CD4-positive, alpha-beta T cell treated with Interleukin-4 for 4 hours (primary cell): ENCODE measurements around the gene CDK4.

Source experiments
- DNase-seq: peaks from one replicate; pipeline ENCODE4 v3.0.0-alpha.2; 2020

Gene CDK4

DNA sequence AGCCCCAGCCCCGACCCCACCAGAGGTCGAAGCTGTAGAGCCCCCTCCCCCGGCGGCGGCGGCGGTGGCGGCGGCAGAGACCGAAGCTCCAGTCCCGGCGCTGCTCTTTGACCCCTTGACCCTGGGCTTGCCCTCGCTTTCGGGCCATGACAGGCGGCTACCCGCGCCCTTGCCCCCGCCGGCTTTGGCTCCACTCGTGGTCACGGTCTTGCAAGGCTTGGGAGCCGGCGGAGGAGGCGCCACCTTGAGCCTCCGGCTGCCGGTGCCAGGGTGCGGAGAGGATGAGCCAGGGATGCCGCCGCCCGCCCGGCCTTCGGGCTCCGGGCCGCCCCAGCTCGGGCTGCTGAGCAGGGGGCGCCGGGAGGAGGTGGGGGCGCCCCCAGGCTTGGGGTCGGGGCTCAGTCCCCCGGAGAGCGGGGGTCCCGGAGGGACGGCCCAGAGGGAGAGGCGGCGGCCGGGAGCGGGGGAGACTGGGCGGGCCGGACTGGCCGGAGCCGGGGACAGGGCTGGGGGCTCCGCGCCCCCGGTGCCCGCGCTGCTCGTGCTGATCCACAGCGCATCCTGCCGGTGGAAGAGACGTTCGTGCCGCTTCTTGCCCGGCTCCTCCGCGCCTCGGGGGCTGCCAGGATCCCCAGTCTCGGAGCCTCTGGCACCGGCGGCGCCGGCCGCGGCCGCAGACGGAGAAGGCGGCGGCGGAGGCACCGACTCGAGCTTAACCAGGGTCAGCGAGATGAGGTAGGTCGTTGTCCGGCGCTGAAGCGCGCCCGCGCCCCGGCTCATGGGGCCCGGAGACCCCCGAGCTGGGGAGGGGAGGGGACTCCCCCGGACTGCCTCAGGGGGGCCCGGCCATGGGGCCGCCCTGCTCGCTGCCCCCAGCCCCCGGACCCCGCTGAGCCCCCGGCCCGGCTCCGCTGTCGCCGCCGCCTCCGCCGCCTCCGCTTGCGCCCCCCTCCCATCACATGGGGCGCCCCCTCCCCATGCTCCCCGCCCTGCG lies 14.3 kb downstream of the CDK4 start:
- no peak for DNase-seq

DNA sequence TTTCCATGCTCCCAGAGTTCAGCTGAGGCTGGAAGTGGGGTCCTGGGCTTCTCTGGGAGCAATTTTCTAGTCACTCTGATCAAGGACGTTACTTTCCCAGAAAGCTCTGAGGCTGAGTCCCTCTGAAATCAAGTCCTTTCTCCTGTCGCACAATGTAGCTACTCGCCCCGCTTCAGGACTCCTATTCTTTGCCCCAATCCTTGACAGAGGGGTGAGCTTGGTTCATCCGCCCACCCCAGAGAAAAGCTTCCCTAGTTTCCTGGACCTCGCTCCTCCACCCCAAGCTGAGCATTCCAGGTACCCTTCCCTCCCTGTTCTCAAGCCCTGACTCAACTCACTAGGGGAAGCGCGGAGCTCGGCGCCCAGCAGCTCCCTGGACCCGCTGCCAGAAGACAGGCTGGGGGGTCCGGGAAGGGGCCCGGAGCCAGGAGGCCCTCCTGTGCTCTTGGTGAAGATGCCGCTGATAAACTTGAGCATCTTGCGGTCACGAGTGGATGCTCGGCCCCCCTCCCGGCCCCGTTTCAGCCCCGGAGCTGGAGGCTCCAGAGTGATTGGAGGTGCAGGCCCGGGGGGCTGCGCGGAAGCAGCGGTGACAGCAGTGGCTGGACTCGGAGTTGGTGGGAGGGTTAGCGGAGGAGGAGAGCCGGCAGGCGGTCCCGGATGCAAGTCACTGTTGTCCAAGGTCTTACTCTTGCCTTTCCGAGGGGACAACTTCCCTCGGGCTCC lies 15.2 kb downstream of the CDK4 start:
- no peak for DNase-seq

DNA sequence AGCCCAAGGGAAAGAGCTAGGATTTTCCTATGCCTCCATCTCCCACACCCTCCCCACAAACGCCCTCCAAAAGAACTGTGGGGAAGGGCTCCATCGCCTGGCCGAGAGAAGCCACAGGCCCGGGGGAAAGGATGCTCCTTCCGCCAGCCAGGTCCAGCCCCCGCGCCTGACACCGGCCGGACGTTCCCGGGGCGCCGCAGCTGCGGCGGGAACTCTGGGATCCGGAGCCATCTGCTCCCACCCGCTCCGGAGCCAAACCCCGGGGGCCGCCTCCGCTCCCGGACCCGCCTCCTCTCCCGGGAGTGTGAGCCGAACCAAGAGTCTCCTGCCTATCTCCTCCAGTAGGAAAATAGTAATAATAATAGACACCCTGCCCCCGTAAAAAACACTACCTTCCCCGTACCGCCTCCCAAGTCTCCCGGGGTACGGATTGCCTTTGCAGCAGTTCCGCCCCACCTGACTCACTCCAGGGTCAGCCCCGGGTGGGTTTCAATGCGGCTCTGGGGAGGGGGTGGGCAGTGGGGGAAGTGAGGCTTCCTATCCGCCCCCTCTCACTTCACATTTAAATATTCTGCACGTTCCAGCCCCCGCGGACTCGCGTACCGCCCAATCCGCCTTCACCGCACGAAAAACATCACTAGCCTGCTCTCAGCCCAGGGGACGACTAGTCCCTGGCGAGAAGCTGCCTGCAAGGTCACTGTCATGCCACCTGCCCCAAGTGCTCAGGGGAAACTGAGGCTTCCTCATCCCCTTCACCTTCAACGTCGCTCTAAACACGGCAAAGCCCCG lies 16.0 kb downstream of the CDK4 start:
- no peak for DNase-seq

DNA sequence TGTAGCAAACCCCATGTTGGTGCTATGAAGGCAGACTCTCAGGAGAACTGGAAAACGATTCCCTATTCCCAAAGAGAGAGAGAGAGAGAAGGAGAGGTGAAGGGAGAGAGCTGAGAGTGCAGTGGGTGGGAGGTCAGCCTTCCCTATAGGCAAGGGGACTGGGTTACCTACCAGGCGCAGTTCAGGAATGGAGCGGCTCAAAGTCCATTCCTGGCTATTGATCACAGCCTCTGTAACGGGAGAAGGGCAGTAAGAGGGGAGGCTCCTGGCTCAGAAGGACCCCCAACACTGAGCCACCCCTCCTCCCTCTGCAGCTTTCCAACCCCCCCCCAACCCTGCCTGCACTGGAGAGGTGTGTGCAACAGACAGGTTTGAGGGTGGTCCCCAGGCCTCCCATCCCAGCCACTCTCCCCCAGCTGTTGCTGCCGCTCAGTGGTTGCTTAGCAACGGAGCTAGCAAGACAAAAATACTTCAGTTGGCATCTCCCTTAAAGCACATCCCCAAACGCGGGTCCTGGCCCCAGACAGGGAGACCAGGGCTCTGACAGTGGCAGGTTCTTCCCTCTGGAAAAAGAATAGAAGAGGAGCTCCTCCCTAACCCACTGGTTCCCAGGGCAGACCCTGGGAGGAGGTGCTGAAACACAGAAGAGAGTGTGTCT lies 16.8 kb downstream of the CDK4 start:
- no peak for DNase-seq

DNA sequence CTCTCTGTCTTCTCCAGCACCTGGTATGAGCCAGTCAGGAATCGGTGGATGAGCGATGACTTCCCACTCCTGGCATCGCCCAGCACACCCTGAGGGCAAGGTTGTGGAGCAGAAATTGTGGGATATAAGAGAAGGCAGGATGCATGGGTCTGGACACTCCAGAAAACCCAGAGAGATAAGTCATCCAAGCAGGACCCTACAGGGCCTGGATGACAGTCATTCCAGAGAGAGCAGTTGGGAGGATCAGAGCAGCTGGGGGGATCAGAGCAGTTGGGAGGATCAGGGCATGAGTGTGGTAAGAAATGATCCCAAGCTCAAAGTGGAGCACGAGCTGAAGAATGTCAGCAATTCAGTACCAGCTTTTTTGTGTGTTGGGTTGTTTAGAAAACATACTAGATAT lies 17.5 kb downstream of the CDK4 start:
- DNase-seq: no peak

DNA sequence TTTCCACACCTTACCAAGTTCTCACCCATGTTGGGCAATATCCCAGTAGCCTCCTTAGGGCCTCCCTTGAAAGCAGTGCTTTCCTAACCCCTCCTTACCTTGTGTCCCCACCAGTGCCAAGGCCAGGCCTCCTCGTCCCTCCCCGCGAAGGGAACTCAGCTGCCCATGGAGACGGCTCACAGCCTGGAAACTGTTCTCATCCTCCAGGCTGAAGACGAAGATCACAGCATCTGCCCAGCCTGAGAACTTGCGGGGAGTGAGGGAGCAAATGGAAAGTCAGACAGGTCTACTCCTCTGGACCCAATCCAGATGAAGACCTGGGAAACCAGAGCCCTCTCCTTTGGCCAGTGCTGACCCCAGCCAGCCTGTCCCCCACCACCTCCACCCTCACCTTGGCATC lies 18.2 kb downstream of the CDK4 start:
- no peak for DNase-seq

DNA sequence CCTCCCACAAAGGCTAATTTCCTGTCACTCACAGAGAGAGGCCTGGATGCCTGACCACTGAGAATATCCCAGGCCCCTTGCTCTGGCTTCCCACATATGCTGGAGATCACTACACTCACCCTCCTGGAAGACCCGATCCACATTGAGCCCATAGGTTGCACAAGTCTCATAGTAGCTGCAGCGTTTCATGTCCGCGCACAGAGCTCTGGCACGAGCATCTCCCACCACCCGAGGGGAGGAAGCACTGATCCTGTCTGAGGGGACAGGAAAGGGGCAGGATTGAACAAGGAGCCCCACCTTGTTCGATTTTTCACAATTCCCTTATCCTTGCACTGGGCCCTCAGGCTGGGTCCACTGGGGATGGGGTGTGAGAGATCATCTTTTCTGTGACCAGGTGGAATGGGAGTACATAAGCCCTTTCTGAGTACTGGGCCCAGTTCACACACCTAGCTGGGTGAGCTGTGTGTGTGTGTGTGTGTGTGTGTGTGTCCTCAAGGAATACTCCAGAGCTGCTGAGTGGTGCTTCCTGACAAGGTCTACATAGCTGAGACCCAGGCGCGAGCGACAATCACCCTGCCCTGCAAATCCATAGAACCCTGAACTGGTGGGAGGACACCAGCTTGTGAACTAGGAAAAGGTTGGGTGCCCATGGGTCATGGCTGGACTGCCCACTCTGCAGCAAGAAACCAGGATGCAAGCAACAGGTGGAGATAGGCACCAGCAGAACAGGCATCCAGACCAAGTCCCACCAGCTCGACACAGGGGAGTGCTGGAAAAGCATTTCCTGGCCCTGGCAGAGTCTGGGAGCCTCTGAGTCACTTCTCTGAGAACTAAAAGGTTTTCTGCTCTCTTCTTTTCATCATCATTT lies 19.1 kb downstream of the CDK4 start:
- DNase-seq: no peak

DNA sequence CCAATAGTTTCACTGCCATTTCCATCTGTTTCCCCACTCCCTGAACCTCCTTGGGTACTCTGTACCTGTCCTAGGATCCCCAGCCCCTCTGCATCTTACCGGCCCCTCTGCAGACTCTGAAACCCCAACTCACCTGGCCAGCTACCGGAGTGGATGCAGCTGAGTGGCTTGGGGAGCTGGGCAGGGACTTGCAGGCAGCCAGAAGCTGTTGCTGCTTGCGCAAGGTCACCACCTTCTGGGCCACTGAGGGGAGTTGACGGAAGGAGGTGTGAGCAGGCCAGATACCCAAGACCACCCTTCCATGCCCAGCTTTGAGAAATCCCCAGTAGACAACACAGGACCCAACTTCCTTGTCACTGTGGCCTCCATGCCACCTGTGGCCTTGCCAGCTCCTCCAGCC lies 19.8 kb downstream of the CDK4 start:
- DNase-seq: no peak

DNA sequence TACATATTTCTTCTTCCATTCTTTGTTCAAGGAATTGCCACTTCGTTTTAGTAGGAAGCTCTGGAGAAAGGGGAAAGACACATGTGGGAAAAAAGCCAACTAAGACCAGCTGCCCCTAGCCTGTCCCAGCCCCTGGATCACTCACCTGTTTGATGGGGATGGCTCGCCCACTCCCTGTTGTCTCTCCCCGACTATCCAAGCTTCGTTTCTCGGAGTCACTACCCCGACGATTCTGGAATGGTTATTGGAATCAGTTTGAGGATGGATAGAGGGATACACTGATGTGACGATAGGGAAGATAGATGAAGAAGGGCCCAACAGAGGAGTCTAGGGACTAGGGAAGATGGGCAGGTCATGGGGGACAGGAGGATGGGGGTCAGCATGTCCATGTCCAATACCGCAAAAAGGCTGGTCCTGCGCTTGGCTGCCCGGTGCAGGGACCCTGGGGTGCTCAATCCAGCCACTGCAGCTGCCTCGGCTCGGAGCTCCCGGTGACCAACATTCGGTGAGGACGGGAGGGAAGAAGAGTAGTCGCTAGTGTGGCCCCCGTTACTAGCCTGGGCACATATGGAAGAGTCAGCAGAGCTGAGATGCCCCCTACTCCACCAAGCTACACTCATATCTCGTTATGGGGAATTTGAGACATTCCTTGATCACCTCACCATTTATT lies 20.6 kb downstream of the CDK4 start:
- no peak for DNase-seq

DNA sequence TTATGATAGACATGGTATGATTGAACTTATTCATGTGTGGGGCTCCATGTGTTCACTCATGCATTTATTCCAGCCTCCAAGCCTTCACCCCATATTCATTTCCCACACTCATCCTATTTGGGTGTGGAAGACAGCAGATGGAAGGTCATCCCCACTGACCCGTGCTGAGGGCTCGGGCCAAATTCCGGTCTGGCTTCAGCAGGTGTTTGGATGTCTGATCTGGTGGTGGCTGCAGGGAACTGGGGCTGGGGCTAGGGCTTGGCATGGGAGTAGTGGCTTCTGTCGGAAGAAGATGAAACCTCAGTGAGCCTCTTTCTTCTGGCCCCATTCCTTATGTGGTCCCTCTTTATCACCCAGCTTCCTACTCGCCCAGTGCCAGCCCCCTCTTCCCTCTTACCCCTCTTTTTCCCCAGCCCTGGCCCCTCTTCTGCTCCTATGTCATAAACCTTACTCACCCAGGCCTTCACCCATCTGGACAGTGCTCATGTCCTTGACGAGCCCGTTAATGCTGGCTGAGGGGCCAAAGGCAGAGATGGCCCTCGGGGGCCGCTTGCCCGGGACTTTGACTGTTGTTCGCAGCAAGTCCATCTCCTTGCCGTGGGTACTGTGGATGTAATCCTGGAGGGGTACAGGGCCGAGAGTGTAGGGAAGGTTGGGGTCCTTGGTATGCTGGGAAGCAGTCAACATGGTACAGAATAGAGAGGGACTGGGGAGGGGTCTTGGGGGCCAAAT lies 21.6 kb downstream of the CDK4 start:
- DNase-seq: no peak

DNA sequence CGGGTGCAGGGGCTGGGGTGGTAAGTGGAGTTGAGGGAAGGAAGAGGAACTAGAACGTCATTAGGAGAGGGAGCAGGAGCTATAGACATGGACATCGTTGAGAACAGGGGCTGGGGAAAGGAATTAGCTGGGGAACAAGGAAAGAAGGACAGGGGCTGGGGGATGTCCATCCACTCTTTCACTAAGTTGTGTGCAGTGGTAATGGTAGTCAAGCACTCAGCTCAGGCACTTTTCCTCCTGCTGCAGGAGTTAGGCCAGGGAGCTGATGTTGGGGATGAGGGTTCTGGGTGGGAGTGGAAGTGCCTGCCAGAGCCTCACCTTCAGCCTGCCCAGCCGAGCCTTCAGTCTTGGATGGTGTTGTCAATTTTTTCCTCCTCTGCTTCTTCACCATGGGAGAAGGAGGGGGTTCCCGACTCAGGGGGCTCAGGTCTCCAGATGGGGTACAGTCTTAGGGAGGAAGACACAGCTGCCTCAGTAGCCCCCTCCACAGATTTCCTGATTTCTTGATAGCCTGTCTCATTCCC lies 22.7 kb downstream of the CDK4 start:
- no peak for DNase-seq

DNA sequence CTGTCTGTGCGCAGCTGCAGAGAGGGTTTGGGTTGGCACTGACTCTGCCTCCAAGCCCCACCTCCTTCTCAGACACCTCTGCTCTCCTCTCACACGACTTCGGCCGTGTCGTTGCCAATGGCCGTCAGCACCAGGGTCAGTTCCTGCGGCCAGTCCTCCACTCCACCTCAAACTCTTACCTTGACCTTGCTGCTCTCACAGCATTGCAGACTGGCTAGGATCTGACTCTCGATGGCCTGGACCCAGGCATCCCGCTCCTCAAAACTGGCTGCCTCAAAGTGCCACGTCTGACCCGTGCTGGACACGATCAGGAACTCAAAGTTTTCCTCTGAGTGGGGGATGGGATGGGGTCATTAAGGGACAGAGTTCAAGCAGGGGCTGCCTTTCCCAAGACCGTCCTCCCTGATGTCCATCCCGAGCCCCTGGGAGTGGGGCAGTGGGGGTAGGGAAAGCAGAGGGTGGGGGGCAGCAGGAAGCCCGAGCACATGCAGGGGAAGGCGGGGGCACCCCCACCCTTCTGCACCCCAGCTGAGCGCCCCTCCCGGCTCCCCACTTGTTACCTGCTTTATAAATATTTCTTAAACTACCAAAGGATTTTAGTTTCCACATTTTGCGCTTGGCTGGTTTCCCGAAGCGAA lies 24.2 kb downstream of the CDK4 start:
- no peak for DNase-seq

DNA sequence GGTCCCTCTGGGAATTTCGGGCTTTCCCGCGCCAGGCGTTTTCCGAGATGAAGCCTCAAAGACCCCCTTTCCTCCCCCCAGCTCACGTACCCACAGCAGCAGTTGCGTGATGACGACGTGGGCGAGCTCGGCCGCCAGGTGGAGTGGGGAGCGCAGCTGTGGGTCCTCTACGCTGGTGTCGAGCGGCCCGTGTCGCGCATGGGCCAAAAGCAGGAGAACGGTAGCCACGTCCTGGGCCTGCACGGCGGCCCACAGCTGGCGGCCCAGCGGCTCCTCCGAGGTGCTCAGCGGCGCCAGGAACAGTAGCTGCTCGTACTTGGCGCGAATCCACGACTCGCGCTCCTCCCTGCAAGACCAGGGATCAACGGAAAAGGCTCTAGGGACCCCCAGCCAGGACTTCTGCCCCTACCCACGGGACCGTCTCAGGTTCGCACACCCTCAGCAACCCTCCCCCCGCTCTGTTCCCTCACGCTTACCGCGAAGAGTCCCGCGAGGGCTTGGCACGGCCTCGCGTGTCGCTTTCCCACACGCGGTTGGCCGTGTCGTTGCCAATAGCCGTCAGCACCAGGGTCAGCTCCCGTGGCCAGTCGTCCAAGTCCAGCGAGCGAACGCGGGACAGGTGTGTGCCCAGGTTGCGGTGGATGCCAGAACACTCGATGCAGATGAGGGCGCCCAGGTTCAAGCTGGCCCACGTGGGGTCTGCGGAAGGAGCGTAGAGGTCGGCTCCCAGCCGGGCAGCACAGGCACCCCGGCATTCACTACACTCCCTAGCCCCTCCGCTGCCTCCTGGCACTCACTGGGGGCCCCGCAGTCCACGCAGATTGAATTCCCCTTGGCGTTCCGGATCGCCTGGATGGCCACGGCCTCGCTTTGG lies 25.0 kb downstream of the CDK4 start:
- DNase-seq: no peak

DNA sequence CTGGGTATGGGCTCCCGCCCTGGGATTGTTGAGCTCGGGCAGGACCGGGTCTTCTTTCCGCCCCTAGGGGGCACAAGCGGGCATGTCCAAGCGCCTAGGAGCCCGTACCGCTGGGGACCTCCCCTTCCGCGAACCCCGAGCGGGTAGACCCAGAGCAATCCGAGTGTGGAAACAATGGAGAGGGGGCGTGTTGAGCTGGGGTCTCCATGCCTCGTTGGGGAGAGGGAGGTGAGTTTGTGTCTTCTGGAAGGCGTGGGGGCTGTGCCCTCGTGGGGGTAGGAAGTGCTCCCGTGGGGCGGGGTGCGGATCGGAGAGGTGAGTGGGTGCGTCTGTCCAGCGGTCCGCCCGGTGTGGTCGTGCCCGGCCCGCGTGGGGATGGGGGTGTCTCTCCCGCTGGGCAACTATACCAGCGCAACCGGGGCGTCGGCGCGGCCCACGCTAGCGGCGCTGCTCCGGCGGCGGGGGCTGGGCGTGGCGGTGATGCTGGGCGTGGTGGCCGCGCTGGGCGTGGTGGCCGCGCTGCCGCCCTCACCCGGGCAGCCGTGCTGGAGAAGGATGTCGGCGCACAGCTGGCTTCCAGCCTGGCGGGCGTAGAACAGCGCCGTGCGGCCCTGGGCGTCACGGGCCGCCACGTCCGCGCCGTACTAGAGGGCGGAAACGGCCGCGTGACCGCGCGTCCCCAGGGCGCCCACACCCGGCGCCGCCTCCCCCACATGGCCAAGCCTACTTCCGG lies 25.8 kb downstream of the CDK4 start:
- peak; percentile 9 for DNase-seq

DNA sequence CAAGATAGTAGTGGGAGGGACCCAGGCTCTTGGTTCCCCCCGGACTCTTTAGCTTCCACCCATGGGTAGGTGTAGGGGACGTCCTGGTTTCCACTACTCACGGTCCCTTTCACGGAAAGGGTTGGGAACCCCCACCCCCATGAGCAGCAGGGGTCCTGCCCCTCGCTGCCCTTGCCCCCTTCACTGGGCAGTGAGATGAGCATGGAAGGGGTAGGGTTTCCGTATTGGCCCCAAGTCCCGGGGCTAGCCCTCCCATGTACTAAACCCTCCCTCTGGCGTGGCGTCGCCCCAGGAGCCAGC lies 26.3 kb downstream of the CDK4 start:
- DNase-seq: no peak

DNA sequence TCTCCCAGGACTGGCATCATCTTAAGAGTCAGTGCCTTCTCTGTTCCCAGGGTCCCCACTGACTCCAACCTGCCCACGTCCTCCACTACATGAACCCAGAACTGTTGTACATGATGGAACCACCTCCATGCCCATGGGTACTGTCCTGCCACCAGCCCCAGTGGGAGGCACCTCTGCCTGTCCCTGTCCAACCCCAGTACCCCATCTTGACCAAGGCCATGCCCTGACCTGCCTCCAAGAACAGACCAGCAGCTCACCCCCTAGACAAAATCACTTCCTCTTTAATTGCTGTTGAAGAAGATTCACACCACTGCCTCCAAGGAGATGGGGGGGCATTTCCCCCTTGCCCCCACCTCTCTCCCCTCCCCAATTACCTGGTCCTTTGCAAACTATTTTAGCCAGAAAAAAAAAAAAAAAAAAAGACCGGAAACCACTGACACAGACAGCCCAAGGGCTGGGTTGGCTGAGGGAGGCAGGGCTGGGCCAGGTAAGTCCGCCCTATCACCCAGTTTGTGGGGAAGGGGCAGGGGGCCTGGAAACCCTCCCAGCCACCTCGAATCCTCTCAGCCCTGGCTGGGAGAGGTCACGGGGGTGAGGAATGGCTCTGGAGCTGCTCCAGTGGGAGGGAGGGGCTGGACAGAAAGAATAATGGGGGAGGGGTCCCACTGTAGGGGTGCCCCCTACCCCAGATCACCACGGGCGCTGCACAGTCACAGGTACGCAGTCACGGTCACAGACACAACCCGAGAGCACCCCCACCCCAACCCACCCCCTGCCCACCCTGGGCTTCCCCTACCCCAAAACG lies 27.0 kb downstream of the CDK4 start:
- DNase-seq: no peak
